ENCODE measurements around the gene IMMP2L.
"Not testable (repeated sequence)": the region's sequence is repeated elsewhere in the genome, so short reads cannot be mapped to it uniquely, and the experiment has no call there.

The IMMP2L gene

GRCh38 chr7:111593343-111593742, 31.1 kb upstream of the IMMP2L start:
- in situ Hi-C loops (cut with HindIII; ENCODE audit: low sequenced_read_pairs): no loop called here

DNA sequence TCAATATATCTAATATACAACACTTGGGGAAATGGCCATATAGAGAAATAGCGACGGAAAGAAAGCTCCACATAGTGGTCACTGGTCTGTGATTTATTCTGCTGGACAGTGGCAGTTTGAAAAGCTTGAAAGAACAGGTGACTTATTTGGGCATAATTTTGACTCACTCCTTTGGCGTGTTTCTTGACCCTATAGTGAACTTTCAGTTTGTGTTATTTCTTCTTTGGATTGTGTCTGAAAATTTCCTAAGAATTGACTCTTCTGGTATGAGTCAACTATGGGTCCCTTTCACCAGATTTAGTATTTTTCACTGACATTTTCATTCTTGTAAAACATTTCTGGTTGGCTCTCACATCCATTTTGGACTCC, 25.8 kb upstream of the IMMP2L start:
- TF ChIP-seq CTCF (IDR thresholded peaks at IDR 0.05; ENCODE audit: low read depth, low read length): no peak
- peak; percentile 2 for DNase-seq (ENCODE audit: low read depth, low spot score)

More at GRCh38 chr7:111593343-111593742, 31.1 kb upstream of the IMMP2L start:
- no peak for DNase-seq (ENCODE audit: low read depth, low spot score)
- H3K4me3 ChIP-seq (ENCODE audit: low read depth, low read length): no peak overlapping the region
- TF ChIP-seq CTCF (IDR thresholded peaks at IDR 0.05; ENCODE audit: low read depth, low read length): no peak

DNA sequence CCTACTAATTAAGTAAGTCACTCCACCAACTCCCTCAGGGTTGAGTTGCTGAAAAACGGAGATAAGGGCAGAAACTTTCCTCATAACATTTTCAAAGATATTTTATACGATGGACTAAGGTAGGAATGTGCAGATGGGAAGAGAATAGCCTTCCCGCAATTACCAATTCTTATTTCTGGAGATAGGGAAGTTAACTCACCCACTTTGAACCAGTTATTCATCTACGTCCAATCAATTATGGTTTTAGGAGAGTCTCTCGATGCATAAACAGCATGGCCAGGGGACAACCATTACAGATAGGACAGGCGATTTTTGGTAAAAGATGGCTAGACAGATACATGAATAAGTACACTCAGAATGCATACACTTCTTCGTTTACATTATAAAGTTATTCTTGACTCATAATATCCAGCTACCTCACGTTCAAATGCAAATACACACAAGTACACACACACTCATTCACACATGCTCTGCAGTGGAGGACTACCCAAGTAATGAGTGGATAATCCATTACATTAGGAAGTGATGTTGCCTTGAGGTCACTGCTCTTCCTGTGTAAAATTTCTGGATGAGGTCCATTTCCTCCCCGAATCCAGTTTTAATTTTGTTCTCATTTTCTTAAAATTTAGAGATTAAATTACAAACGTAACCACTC, 25.2 kb upstream of the IMMP2L start:
- DNase-seq (ENCODE audit: low read depth, low spot score): no peak
- in situ Hi-C loops (cut with HindIII; ENCODE audit: low sequenced_read_pairs): no loop called here
- H3K4me3 ChIP-seq (ENCODE audit: low read depth, low read length): no peak overlapping the region
- TF ChIP-seq CTCF (IDR thresholded peaks at IDR 0.05; ENCODE audit: low read depth, low read length): no peak

More for the DNA sequence above, 25.8 kb upstream of the IMMP2L start:
- in situ Hi-C loops (cut with HindIII; ENCODE audit: low sequenced_read_pairs): no loop called here
- no peak overlapping the region for H3K4me3 ChIP-seq (ENCODE audit: low read depth, low read length)

- no peak overlapping the region for H3K4me3 ChIP-seq (ENCODE audit: low read depth, low read length)
- TF ChIP-seq CTCF (IDR thresholded peaks at IDR 0.05; ENCODE audit: low read depth, low read length): no peak
- DNase-seq (ENCODE audit: low read depth, low spot score): no peak
These were observed 24.6 kb upstream of the IMMP2L start for GRCh38 chr7:111586711-111587409.

GRCh38 chr7:111581784-111582488, 19.6 kb upstream of the IMMP2L start:
- H3K4me3 ChIP-seq (ENCODE audit: low read depth, low read length); in situ Hi-C loops (cut with HindIII; ENCODE audit: low sequenced_read_pairs); DNase-seq (ENCODE audit: low read depth, low spot score): not testable (repeated sequence)

More at GRCh38 chr7:111586711-111587409, 24.6 kb upstream of the IMMP2L start:
- in situ Hi-C loops (cut with HindIII; ENCODE audit: low sequenced_read_pairs): no loop called here

GRCh38 chr7:111581207-111581606, 18.9 kb upstream of the IMMP2L start:
- in situ Hi-C loops (cut with HindIII; ENCODE audit: low sequenced_read_pairs); H3K4me3 ChIP-seq (ENCODE audit: low read depth, low read length); DNase-seq (ENCODE audit: low read depth, low spot score): not testable (repeated sequence)

DNA sequence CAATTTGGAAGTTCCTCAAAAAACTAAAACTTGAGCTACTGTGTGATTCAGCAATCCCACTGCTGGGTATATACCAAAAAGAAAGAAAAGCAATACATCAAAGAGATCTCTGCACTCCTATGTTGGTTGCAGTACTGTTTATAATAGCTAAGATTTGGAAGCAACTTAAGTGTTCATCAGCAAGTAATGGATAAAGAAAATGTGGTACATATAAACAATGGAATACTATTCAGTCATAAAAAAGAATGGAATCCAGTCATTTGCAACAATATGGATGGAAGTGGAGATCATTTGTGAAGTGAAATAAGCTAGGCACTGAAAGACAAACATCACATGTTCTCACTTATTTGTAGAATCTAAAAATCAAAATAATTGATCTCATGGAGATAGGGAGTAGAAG, 16.5 kb upstream of the IMMP2L start:
- no peak for TF ChIP-seq CTCF (IDR thresholded peaks at IDR 0.05; ENCODE audit: low read depth, low read length)
- DNase-seq (ENCODE audit: low read depth, low spot score): no peak
- H3K4me3 ChIP-seq (ENCODE audit: low read depth, low read length): no peak overlapping the region
- in situ Hi-C loops (cut with HindIII; ENCODE audit: low sequenced_read_pairs): no loop called here
